SK-N-SH (cell line): ENCODE measurements around the gene MTREX. TPM values are rescaled to one million over a fixed set of nuclear protein-coding genes. Genes with fewer than 3 reads are reported as not detected.

Experiments
- CTCF ChIA-PET: fragments of 300-600, 350-600 bp; formaldehyde crosslinking; extraction: SDS; loops from one replicate; lab custom pipeline; 2021; lab: Yijun Ruan, JAX
- POLR2A ChIA-PET: fragments of 350-600 bp; sonication (Branson Sonifier 250); formaldehyde crosslinking; extraction: SDS; loops from one replicate; lab custom pipeline; 2020; ENCODE audit warnings: antibody characterized with exemption, inconsistent platforms; lab: Yijun Ruan, JAX
- DNase-seq: peaks from one replicate; pipeline ENCODE4 v3.0.0; 2012
- H2AFZ ChIP-seq: fragments of 200-600 bp; sonication (generic); 2 replicates; pipeline ENCODE4 v1.8.1; 2016; ENCODE audit warnings: antibody characterized with exemption, mild to moderate bottlenecking, low read depth
- H3F3A ChIP-seq: fragments of 200-600 bp; sonication (generic); replicated peaks from 2 replicates; pipeline ENCODE3; 2016; ENCODE audit warnings: antibody characterized with exemption, mild to moderate bottlenecking; ENCODE audit not compliant: insufficient read depth
- H3K27ac ChIP-seq, 2 experiments: fragments of 200-500 bp in 1 of 2; fragments of 200-600 bp in 1 of 2; sonication (Bioruptor generic) in 1 of 2; sonication (generic), shearing (Covaris generic) in 1 of 2; 2 replicates each; pipeline versions ENCODE4 v1.5.1 to v1.6.1; 2014 to 2016; ENCODE audit warnings: low read depth in 2 of 2, inconsistent platforms in 1 of 2, low read length in 1 of 2, mild to moderate bottlenecking in 1 of 2, mixed read lengths in 1 of 2
- H3K27me3 ChIP-seq: fragments of 200-600 bp; sonication (generic), shearing (Covaris generic); 2 replicates; pipeline ENCODE4 v1.6.1; 2016; ENCODE audit warnings: mixed run types; ENCODE audit not compliant: insufficient read depth
- H3K36me3 ChIP-seq, 2 experiments: fragments of 200-500 bp in 1 of 2; fragments of 200-600 bp in 1 of 2; sonication (Bioruptor generic) in 1 of 2; sonication (generic) in 1 of 2; replicated peaks in 1 of 2; 2 replicates each; pipeline versions ENCODE3 to v1.5.1; 2014 to 2016; ENCODE audit warnings: low read length in 1 of 2, mild to moderate bottlenecking in 1 of 2; ENCODE audit not compliant: insufficient read depth in 2 of 2, control insufficient read depth in 1 of 2
- H3K4me1 ChIP-seq, 2 experiments: fragments of 200-500 bp in 1 of 2; fragments of 200-600 bp in 1 of 2; sonication (Bioruptor generic) in 1 of 2; sonication (generic), shearing (Covaris generic) in 1 of 2; 2 replicates each; pipeline versions ENCODE4 v1.5.1 to v1.6.1; 2014 to 2016; ENCODE audit warnings: low read depth in 1 of 2, low read length in 1 of 2, mixed run types in 1 of 2; ENCODE audit not compliant: insufficient read depth in 2 of 2, control insufficient read depth in 1 of 2
- H3K4me2 ChIP-seq: fragments of 200-600 bp; sonication (generic), shearing (Covaris generic); 2 replicates; pipeline ENCODE4 v1.6.1; 2017; ENCODE audit warnings: mixed run types
- H3K4me3 ChIP-seq, 2 experiments: fragments of 200-500 bp in 1 of 2; fragments of 200-600 bp in 1 of 2; sonication (Bioruptor generic) in 1 of 2; sonication (generic), shearing (Covaris generic) in 1 of 2; 2 replicates each; pipeline versions ENCODE4 v1.5.1 to v1.8.1; 2014 to 2016; ENCODE audit warnings: low read depth in 2 of 2, inconsistent platforms in 1 of 2, low read length in 1 of 2, mild to moderate bottlenecking in 1 of 2, mixed read lengths in 1 of 2, moderate library complexity in 1 of 2
- H3K79me2 ChIP-seq: fragments of 200-600 bp; sonication (generic); 2 replicates; pipeline ENCODE4 v1.8.1; 2017; ENCODE audit warnings: mild to moderate bottlenecking; ENCODE audit not compliant: insufficient read depth
- H3K9ac ChIP-seq: fragments of 200-600 bp; sonication (generic); 2 replicates; pipeline ENCODE4 v1.6.1; 2017; ENCODE audit warnings: mixed run types
- H3K9me2 ChIP-seq: fragments of 200-600 bp; sonication (generic); 2 replicates; pipeline ENCODE4 v1.6.1; 2017; ENCODE audit warnings: mixed run types
- H3K9me3 ChIP-seq: fragments of 200-600 bp; sonication (generic); 2 replicates; pipeline ENCODE4 v1.6.1; 2017; ENCODE audit warnings: mixed run types, mild to moderate bottlenecking, moderate library complexity
- H4K20me1 ChIP-seq: fragments of 200-600 bp; sonication (generic); 2 replicates; pipeline ENCODE4 v1.6.1; 2017; ENCODE audit warnings: mild to moderate bottlenecking, mixed run types; ENCODE audit not compliant: insufficient read depth
- EZH2phosphoT487 ChIP-seq: fragments of 200-600 bp; sonication (generic); IDR thresholded peaks from 2 replicates; pipeline ENCODE4 v1.6.1; 2017; ENCODE audit warnings: low read depth, mixed run types, mild to moderate bottlenecking, antibody characterized with exemption, moderate library complexity, borderline replicate concordance
- NFIC ChIP-seq: IDR thresholded peaks from 2 replicates; pipeline ENCODE4 v1.4.0; 2012; ENCODE audit warnings: borderline replicate concordance
- SIN3A ChIP-seq: IDR thresholded peaks from 2 replicates; pipeline ENCODE4 v1.6.1; 2012; ENCODE audit warnings: low read depth, mild to moderate bottlenecking, low read length, moderate library complexity, borderline replicate concordance
- SMC3 ChIP-seq: IDR thresholded peaks from 2 replicates; pipeline ENCODE4 v1.6.1; 2012; ENCODE audit warnings: low read depth, low read length, improper control_type of control experiment
- TEAD4 ChIP-seq: IDR thresholded peaks from 2 replicates; pipeline ENCODE4 v1.4.0; 2012; ENCODE audit warnings: mild to moderate bottlenecking, borderline replicate concordance; ENCODE audit not compliant: insufficient read depth
- YY1 ChIP-seq: IDR thresholded peaks from 2 replicates; pipeline ENCODE4 v1.4.0; 2012; ENCODE audit warnings: low read depth, mild to moderate bottlenecking
- WGBS: methylation state at CpG from one replicate; pipeline ENCODE4 v1.1.6; 2017; ENCODE audit warnings: low lambda C conversion rate; 5-methylcytosine and 5-hydroxymethylcytosine counted together
- polyA plus RNA-seq, 3 experiments: library from polyadenylated mRNA; depleted of rRNA; stranded (reverse); fragments of >200 nt; gene quantifications; 2 replicates each; pipeline ENCODE4 v1.2.3, GENCODE V29; 2012
- TF ChIP-seq, protein P1 (sequence below): IDR thresholded peaks from 2 replicates; pipeline ENCODE4 v1.4.0; 2012; ENCODE audit warnings: low read depth, borderline replicate concordance
- TF ChIP-seq, protein P2 (sequence below): IDR thresholded peaks from 2 replicates; pipeline ENCODE4; 2012

Gene MTREX
- polyA plus RNA-seq, 1 of the 3 experiments (the other 2 are of a cell fraction) = 11.2 TPM

DNA sequence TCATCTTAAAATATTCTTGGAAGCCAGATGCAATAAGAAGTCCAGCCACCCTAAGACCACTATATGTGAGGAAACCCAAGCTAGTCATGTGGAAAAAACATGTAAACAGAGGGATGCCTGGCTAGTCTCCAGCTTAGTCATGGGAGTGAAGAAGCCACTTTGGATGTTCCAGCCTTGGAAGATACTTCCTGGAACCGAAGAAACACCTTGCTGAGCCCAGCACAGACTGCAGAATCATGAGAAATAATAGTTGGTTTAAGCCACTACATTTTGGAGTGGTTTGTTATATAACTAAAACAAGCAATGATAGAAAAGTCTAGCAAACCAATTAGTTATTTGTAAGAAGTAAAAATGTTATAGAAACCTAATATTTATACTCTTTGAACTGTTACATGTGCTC, 12.9 kb upstream of the MTREX start:
- no peaks in the 10 kb centered on the region for H3F3A ChIP-seq
- WGBS = 94% methylated on average over 1 of the region's 1 CpG
- no peaks in the 10 kb centered on the region for H3K27me3 ChIP-seq
- ChIA-PET POLR2A (no interaction called here), CTCF (no interaction called here)
- peaks cover 32% of the 10 kb centered on the region for H3K79me2 ChIP-seq
- no peak for DNase-seq
- TF ChIP-seq EZH2phosphoT487 (no peak), TEAD4 (no peak), SMC3 (no peak), NFIC (no peak)
- TF ChIP-seq, protein P1, sequence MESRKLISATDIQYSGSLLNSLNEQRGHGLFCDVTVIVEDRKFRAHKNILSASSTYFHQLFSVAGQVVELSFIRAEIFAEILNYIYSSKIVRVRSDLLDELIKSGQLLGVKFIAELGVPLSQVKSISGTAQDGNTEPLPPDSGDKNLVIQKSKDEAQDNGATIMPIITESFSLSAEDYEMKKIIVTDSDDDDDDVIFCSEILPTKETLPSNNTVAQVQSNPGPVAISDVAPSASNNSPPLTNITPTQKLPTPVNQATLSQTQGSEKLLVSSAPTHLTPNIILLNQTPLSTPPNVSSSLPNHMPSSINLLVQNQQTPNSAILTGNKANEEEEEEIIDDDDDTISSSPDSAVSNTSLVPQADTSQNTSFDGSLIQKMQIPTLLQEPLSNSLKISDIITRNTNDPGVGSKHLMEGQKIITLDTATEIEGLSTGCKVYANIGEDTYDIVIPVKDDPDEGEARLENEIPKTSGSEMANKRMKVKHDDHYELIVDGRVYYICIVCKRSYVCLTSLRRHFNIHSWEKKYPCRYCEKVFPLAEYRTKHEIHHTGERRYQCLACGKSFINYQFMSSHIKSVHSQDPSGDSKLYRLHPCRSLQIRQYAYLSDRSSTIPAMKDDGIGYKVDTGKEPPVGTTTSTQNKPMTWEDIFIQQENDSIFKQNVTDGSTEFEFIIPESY = no peak
- H3K36me3 ChIP-seq = peaks cover 67 to 76% of the 10 kb centered on the region in 2 experiments
- H3K4me2 ChIP-seq = no peak overlapping the region
- H3K9ac ChIP-seq = no peak overlapping the region
- H4K20me1 ChIP-seq = no peaks in the 10 kb centered on the region
- H2AFZ ChIP-seq = no peak overlapping the region
- H3K4me1 ChIP-seq = no peaks in the 10 kb centered on the region
- no peaks in the 10 kb centered on the region for H3K9me2 ChIP-seq
- no peak overlapping the region for H3K27ac ChIP-seq
- no peak overlapping the region for H3K4me3 ChIP-seq
- no peaks in the 10 kb centered on the region for H3K9me3 ChIP-seq

DNA sequence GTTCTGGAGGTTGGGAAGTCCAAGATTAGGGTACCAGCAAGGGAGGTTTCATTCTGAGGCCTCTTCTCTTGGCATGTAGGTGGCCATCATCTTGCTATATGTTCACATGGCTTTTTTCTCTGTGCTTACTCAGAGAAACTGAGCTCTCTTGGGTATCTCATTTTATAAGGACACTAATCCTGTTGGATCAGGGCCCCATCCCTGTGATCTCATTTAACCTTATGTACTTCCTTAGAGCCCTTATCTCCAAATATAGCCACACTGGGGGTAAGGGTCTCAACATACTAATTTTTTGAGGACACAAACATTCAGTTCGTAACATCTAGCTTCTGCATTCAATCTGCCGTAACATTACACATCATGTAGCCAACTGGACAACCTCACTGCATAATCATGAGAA, 6.9 kb upstream of the MTREX start:
- Histone ChIP-seq H3K9me2 (no peaks in the 10 kb centered on the region), H3K79me2 (peaks cover 91% of the 10 kb centered on the region), H3K27ac (no peak overlapping the region), H3K9ac (no peak overlapping the region), H3K4me2 (no peak overlapping the region), H3K36me3 (peaks cover 31 to 53% of the 10 kb centered on the region in 2 experiments), H2AFZ (no peak overlapping the region), H3K9me3 (no peaks in the 10 kb centered on the region), H3K4me1 (peaks cover 2 to 10% of the 10 kb centered on the region in 2 experiments; a peak in 3 of 4 replicates), H3F3A (peaks cover 11% of the 10 kb centered on the region), H4K20me1 (peaks cover 5% of the 10 kb centered on the region; the same call in 1 of the 2 replicates), H3K4me3 (no peak overlapping the region), H3K27me3 (no peaks in the 10 kb centered on the region)
- 100% methylated on average over 2 of the region's 2 CpGs for WGBS
- DNase-seq = no peak
- CTCF ChIA-PET = interaction anchor here (1.2 kb wide), 1 partner anchor 10 kb away, joined by 3 read pairs; no protein-coding TSS in a partner anchor
- POLR2A ChIA-PET = no interaction called here
- TF ChIP-seq, protein P2, sequence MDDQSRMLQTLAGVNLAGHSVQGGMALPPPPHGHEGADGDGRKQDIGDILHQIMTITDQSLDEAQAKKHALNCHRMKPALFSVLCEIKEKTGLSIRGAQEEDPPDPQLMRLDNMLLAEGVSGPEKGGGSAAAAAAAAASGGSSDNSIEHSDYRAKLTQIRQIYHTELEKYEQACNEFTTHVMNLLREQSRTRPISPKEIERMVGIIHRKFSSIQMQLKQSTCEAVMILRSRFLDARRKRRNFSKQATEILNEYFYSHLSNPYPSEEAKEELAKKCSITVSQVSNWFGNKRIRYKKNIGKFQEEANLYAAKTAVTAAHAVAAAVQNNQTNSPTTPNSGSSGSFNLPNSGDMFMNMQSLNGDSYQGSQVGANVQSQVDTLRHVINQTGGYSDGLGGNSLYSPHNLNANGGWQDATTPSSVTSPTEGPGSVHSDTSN = no peak
- TF ChIP-seq SIN3A (no peak), YY1 (no peak)
